Panc1 (cell line): ENCODE measurements around the gene ZNF273. TPM values are rescaled to one million over a fixed set of nuclear protein-coding genes. Genes with fewer than 3 reads are reported as not detected.

ENCODE experiments used
- ATAC-seq: fragments of 200-7000 bp; cut with Tn5 transposase; 2 replicates; pipeline ENCODE4 v1.9.1; 2020; ENCODE audit warnings: mild to moderate bottlenecking, moderate library complexity
- BruUV-seq: library from RNA; stranded (reverse); fragments of 400-500 nt; replicated peaks from 2 replicates; lab custom pipeline; 2021; lab: Mats Ljungman, UMichigan
- CTCF ChIA-PET: fragments of 300-600 bp; sonication (Branson Sonifier 250); formaldehyde crosslinking; loops from one replicate; lab custom pipeline; 2022; ENCODE audit warnings: antibody characterized with exemption; lab: Charles Lee
- POLR2A ChIA-PET: fragments of 300-600 bp; sonication (Branson Sonifier 250); formaldehyde crosslinking; loops from one replicate; lab custom pipeline; 2022; ENCODE audit warnings: antibody characterized with exemption; lab: Charles Lee
- DNase-seq: peaks from one replicate; pipeline ENCODE4 v3.0.0-alpha.2; 2010; ENCODE audit warnings: low read depth, low spot score
- H3K27ac ChIP-seq: 2 replicates; pipeline ENCODE4 v1.5.1; 2011; ENCODE audit warnings: mild to moderate bottlenecking, low read length, inconsistent platforms
- H3K27me3 ChIP-seq: fragments of 200-500 bp; sonication (Bioruptor generic); 2 replicates; pipeline ENCODE4 v1.6.0; 2014; ENCODE audit warnings: low read length, inconsistent platforms; ENCODE audit not compliant: control insufficient read depth, insufficient read depth
- H3K36me3 ChIP-seq: fragments of 200-500 bp; sonication (Bioruptor generic); 2 replicates; pipeline ENCODE4 v1.5.1; 2014; ENCODE audit warnings: inconsistent platforms, mild to moderate bottlenecking, low read length, moderate library complexity; ENCODE audit not compliant: control insufficient read depth, insufficient read depth
- H3K4me1 ChIP-seq: 2 replicates; pipeline ENCODE4 v1.5.1; 2011; ENCODE audit warnings: inconsistent platforms, mild to moderate bottlenecking, low read length, moderate library complexity; ENCODE audit not compliant: control insufficient read depth, insufficient read depth
- H3K4me3 ChIP-seq, 2 experiments: 2 replicates each; pipeline ENCODE4 v1.5.1; 2011 to 2012; ENCODE audit warnings: low read depth in 2 of 2, low read length in 2 of 2, mild to moderate bottlenecking in 2 of 2, inconsistent platforms in 1 of 2, moderate library complexity in 1 of 2
- H3K9me3 ChIP-seq: fragments of 200-500 bp; sonication (Bioruptor generic); 2 replicates; pipeline ENCODE4 v1.5.1; 2014; ENCODE audit warnings: low read depth, mild to moderate bottlenecking, inconsistent platforms, low read length, moderate library complexity; ENCODE audit not compliant: control insufficient read depth, insufficient read depth
- POLR2AphosphoS5 ChIP-seq: IDR thresholded peaks from 2 replicates; pipeline ENCODE4 v1.6.1; 2012; ENCODE audit warnings: mild to moderate bottlenecking, low read depth, low read length, moderate library complexity
- REST ChIP-seq, 2 experiments: IDR thresholded peaks; 2 replicates each; pipeline ENCODE4 v1.6.1; 2011 to 2012; ENCODE audit warnings: low read depth in 2 of 2, control low read depth in 1 of 2, low read length in 1 of 2, mild to moderate bottlenecking in 1 of 2, moderate library complexity in 1 of 2; ENCODE audit not compliant: insufficient read depth in 1 of 2
- SIN3A ChIP-seq: IDR thresholded peaks from 2 replicates; pipeline ENCODE4 v1.6.1; 2012; ENCODE audit warnings: low read depth, mild to moderate bottlenecking, low read length, moderate library complexity, borderline replicate concordance; ENCODE audit not compliant: insufficient read depth
- TCF7L2 ChIP-seq: IDR thresholded peaks from 2 replicates; pipeline ENCODE4 v1.6.1; 2011; ENCODE audit warnings: mild to moderate bottlenecking, low read depth, low read length, inconsistent platforms
- in situ Hi-C: cut with HindIII; loops from 2 replicates; pipeline ENCODE4 v1.10.0; 2016; ENCODE audit warnings: low sequenced_read_pairs, low pct_unique_long_range_greater_than_20kb
- intact Hi-C: fragments of 100-400 bp; cut with micrococcal nuclease; formaldehyde crosslinking; loops from one replicate; pipeline ENCODE4 v1.10.0; 2022; ENCODE audit not compliant: unreplicated experiment
- total RNA-seq: library from RNA; stranded (reverse); gene quantifications from one replicate; pipeline ENCODE4 v1.2.1, GENCODE V29; 2021; ENCODE audit not compliant: unreplicated experiment
- TF ChIP-seq, protein P1 (sequence below): fragments of 450-650 bp; IDR thresholded peaks from 2 replicates; pipeline ENCODE4 v1.5.1; 2017; ENCODE audit warnings: mild to moderate bottlenecking

Gene ZNF273
- total RNA-seq, 1 experiment from 2014 or later = 6.4 TPM

DNA sequence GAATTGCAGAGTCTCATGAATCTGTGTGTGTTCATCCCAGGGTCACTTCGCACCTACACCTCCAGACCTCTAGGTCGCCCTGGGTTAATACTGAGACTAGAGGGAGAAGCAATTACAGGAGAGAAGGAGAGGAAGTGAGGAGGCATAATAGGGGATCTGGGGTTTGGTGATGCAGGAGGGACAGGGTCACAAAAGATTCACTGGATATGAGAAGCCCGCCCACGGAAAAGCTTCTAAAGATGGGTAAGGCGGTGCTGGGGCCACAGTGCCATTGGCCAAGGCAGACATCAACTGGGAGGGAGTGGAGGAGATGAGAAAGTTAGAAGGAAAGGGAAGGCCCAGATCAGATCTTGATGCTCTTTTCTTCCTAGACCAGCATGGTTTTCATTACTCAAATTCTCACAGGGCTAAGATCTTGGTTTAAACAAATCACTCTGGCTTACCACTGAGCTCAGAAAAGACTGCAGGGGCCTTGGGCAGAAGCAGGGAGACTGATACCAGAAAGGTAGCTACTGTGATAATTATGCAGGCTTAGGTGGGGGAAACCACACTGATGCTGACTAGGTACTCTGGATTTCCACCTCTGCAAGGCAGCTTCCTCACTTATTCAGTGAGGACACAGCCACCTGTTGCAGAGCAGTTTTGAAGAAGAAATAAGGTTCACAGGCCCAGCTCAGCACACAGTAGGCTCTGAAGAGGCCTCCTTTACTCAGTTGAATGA lies 17.4 kb upstream of the ZNF273 start:
- TF ChIP-seq SIN3A (no peak), REST (IDR thresholded peaks at IDR 0.05; ENCODE audit: insufficient read depth in 1 of 2, low read depth in 2 of 2, low read length in 1 of 2) (no peak), TCF7L2 (no peak), POLR2AphosphoS5 (no peak)
- TF ChIP-seq, protein P1, sequence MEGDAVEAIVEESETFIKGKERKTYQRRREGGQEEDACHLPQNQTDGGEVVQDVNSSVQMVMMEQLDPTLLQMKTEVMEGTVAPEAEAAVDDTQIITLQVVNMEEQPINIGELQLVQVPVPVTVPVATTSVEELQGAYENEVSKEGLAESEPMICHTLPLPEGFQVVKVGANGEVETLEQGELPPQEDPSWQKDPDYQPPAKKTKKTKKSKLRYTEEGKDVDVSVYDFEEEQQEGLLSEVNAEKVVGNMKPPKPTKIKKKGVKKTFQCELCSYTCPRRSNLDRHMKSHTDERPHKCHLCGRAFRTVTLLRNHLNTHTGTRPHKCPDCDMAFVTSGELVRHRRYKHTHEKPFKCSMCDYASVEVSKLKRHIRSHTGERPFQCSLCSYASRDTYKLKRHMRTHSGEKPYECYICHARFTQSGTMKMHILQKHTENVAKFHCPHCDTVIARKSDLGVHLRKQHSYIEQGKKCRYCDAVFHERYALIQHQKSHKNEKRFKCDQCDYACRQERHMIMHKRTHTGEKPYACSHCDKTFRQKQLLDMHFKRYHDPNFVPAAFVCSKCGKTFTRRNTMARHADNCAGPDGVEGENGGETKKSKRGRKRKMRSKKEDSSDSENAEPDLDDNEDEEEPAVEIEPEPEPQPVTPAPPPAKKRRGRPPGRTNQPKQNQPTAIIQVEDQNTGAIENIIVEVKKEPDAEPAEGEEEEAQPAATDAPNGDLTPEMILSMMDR = no peak
- POLR2A ChIA-PET = no interaction called here
- in situ Hi-C loops (no loop called here), intact Hi-C loops (no loop called here)
- ATAC-seq (no peak), DNase-seq (no peak)
- Histone ChIP-seq H3K9me3 (no peaks in the 10 kb centered on the region), H3K4me3 (no peak overlapping the region), H3K27ac (no peak overlapping the region), H3K36me3 (no peaks in the 10 kb centered on the region), H3K4me1 (peaks cover 9% of the 10 kb centered on the region; the same call in 1 of the 2 replicates), H3K27me3 (peaks cover 9% of the 10 kb centered on the region)
- no TSS peak for BruUV-seq
- CTCF ChIA-PET = no interaction called here

DNA sequence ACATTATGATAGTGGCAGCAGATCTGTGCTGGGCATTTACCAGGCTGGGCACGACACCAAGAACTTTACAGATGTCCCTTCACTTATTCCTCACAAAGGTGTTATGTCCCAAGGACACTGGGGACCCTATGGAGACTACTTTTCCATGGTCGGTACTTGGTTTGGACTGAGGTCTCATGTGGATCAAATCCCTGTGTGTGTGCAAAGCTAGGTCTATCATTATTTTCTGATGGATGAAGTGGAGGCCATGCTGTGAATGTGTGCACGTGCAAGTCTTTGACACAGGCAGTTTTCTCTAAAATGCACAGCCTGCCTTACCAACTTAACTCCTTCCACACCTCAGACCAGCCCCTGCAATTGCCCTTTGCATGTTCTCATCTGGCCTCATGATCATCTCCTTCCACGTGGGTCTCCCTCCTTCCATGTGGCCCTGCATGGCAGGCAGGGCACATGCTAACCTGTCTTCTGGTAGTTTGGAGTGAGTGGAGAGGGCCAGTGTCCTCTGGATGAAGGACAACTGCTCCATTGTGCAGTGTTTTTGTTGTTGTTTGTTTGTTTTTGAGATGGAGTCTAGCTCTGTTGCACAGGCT lies 16.0 kb upstream of the ZNF273 start:
- Histone ChIP-seq H3K4me1 (peaks cover 9% of the 10 kb centered on the region; the same call in 1 of the 2 replicates), H3K4me3 (no peak overlapping the region), H3K9me3 (no peaks in the 10 kb centered on the region), H3K27me3 (peaks cover 9% of the 10 kb centered on the region), H3K27ac (no peak overlapping the region), H3K36me3 (no peaks in the 10 kb centered on the region)
- ChIA-PET POLR2A (interaction anchor here (0.7 kb wide), 1 partner anchor 580 kb away, joined by 4 read pairs; no protein-coding TSS in a partner anchor), CTCF (no interaction called here)
- ATAC-seq = no peak
- intact Hi-C loops = no loop called here
- in situ Hi-C loops = no loop called here
- TF ChIP-seq POLR2AphosphoS5 = no peak
- no peak for TF ChIP-seq TCF7L2
- no peak for TF ChIP-seq SIN3A
- no peak for TF ChIP-seq REST (IDR thresholded peaks at IDR 0.05; ENCODE audit: insufficient read depth in 1 of 2, low read depth in 2 of 2, low read length in 1 of 2)
- no TSS peak for BruUV-seq
- no peak for DNase-seq
